HAP-1 (cell line): ENCODE results near the gene ADAM21.
"Not testable (repeated sequence)": the region's sequence is repeated elsewhere in the genome, so short reads cannot be mapped to it uniquely, and the experiment has no call there.

Experiments
- DNase-seq, 2 experiments: peaks; one replicate each; pipeline ENCODE4 v3.0.0-alpha.2; 2016 to 2020; ENCODE audit warnings: low spot score in 2 of 2
- H3K27me3 ChIP-seq: fragments of 250-450 bp; sonication (Bioruptor Pico); 2 replicates; pipeline ENCODE4 v1.5.1; 2020; ENCODE audit warnings: low read depth, mild to moderate bottlenecking, moderate library complexity
- H3K36me3 ChIP-seq: fragments of 250-450 bp; sonication (Bioruptor Pico); replicated peaks from 2 replicates; pipeline ENCODE4 v1.5.1; 2020; ENCODE audit warnings: mild to moderate bottlenecking
- H3K4me1 ChIP-seq: fragments of 250-450 bp; sonication (Bioruptor Pico); 2 replicates; pipeline ENCODE4 v1.5.1; 2020; ENCODE audit warnings: mild to moderate bottlenecking
- H3K4me3 ChIP-seq: fragments of 250-450 bp; sonication (Bioruptor Pico); 2 replicates; pipeline ENCODE4 v1.5.1; 2020; ENCODE audit warnings: mild to moderate bottlenecking, moderate library complexity
- H3K9me3 ChIP-seq: fragments of 250-450 bp; sonication (Bioruptor Pico); 2 replicates; pipeline ENCODE4 v1.5.1; 2020; ENCODE audit warnings: mild to moderate bottlenecking, moderate library complexity
- in situ Hi-C: fragments of 300-500 bp; cut with MboI; formaldehyde crosslinking; loops from 3 replicates; pipeline ENCODE4 v1.14.3; 2020; ENCODE audit warnings: low sequenced_read_pairs, inconsistent platforms, mixed read lengths

The ADAM21 gene

GRCh38 chr14:70448633-70449340, 3.2 kb upstream of the ADAM21 start:
- Histone ChIP-seq H3K4me1 (no peaks in the 10 kb centered on the region), H3K9me3 (no peaks in the 10 kb centered on the region), H3K27me3 (peaks cover 2% of the 10 kb centered on the region; the same call in 1 of the 2 replicates), H3K36me3 (no peaks in the 10 kb centered on the region), H3K4me3 (no peak overlapping the region)
- no peak for DNase-seq
- in situ Hi-C loops = no loop called here

GRCh38 chr14:70454731-70455130, 2.8 kb downstream of the ADAM21 start:
- Histone ChIP-seq H3K36me3 (no peaks in the 10 kb centered on the region), H3K9me3 (no peaks in the 10 kb centered on the region), H3K4me3 (no peak overlapping the region), H3K4me1 (no peaks in the 10 kb centered on the region), H3K27me3 (peaks cover 3% of the 10 kb centered on the region; the same call in 1 of the 2 replicates)
- in situ Hi-C loops = no loop called here
- no peak for DNase-seq

- no peak for DNase-seq
- H3K4me1 ChIP-seq = no peaks in the 10 kb centered on the region
- no peaks in the 10 kb centered on the region for H3K36me3 ChIP-seq
- in situ Hi-C loops = no loop called here
- H3K4me3 ChIP-seq = no peak overlapping the region
- H3K27me3 ChIP-seq = no peaks in the 10 kb centered on the region
- H3K9me3 ChIP-seq = no peaks in the 10 kb centered on the region
Observed at GRCh38 chr14:70468731-70469130, 16.8 kb downstream of the ADAM21 start.

GRCh38 chr14:70470863-70471563, 19.0 kb downstream of the ADAM21 start:
- H3K4me3 ChIP-seq, H3K4me1 ChIP-seq, H3K27me3 ChIP-seq, DNase-seq, H3K36me3 ChIP-seq, H3K9me3 ChIP-seq, in situ Hi-C loops: not testable (repeated sequence)

- Histone ChIP-seq H3K27me3 (no peaks in the 10 kb centered on the region), H3K4me3 (no peak overlapping the region), H3K9me3 (no peaks in the 10 kb centered on the region), H3K36me3 (no peaks in the 10 kb centered on the region), H3K4me1 (no peaks in the 10 kb centered on the region)
- DNase-seq = no peak
- in situ Hi-C loops = no loop called here
Observed at GRCh38 chr14:70472253-70473159, 20.5 kb downstream of the ADAM21 start.

- H3K4me1 ChIP-seq = no peaks in the 10 kb centered on the region
- no peaks in the 10 kb centered on the region for H3K27me3 ChIP-seq
- H3K36me3 ChIP-seq = no peaks in the 10 kb centered on the region
- no peaks in the 10 kb centered on the region for H3K9me3 ChIP-seq
- H3K4me3 ChIP-seq = no peak overlapping the region
- in situ Hi-C loops = no loop called here
- DNase-seq = no peak
Observed at GRCh38 chr14:70473825-70474224, 21.9 kb downstream of the ADAM21 start.

- H3K4me3 ChIP-seq, H3K27me3 ChIP-seq, H3K4me1 ChIP-seq, DNase-seq, H3K36me3 ChIP-seq, H3K9me3 ChIP-seq, in situ Hi-C loops: not testable (repeated sequence)
Observed at GRCh38 chr14:70475459-70475858, 23.5 kb downstream of the ADAM21 start.

GRCh38 chr14:70477356-70478105, 25.6 kb downstream of the ADAM21 start:
- in situ Hi-C loops, DNase-seq, H3K4me3 ChIP-seq, H3K27me3 ChIP-seq, H3K36me3 ChIP-seq, H3K9me3 ChIP-seq, H3K4me1 ChIP-seq: not testable (repeated sequence)

GRCh38 chr14:70489579-70490200, 37.7 kb downstream of the ADAM21 start:
- Histone ChIP-seq H3K4me1 (no peaks in the 10 kb centered on the region), H3K9me3 (peaks cover 8% of the 10 kb centered on the region), H3K4me3 (no peak overlapping the region), H3K36me3 (no peaks in the 10 kb centered on the region), H3K27me3 (no peaks in the 10 kb centered on the region)
- in situ Hi-C loops = no loop called here
- peak; percentile 45 to 51 for DNase-seq

- Histone ChIP-seq H3K27me3 (no peaks in the 10 kb centered on the region), H3K4me3 (no peak overlapping the region), H3K9me3 (no peaks in the 10 kb centered on the region), H3K4me1 (no peaks in the 10 kb centered on the region), H3K36me3 (no peaks in the 10 kb centered on the region)
- in situ Hi-C loops = no loop called here
- no peak for DNase-seq
Observed at GRCh38 chr14:70498191-70498590, 46.2 kb downstream of the ADAM21 start.
